ENCODE results near the gene CD44. TPM values are rescaled to one million over a fixed set of nuclear protein-coding genes. Genes with fewer than 3 reads are reported as not detected.

The CD44 gene
- total RNA-seq, 1 donor from 2014 or later = 4.1 TPM

DNA sequence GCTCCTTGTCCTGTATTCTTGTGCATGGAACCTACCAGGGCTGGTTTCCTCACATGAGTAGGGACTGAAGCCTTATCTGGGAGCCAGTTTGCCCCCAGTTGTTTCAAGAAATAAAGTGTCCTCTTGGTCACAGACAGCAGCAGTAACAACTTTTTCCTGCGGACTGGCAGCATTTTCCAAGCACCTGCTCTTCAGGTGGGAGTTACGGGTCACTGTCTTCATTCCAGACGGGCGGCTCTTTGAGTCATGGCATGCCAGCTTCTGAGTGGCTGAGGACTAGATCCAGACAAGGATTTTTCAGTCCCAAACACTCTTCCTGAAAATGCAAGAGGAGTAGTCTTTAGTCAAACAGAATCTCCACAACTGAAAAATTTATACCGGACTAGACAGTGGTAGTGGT lies 2.7 kb upstream of the CD44 start:
- no peak for DNase-seq (ENCODE audit: low spot score in 2 of 2)
- no peak for FAIRE-seq

DNA sequence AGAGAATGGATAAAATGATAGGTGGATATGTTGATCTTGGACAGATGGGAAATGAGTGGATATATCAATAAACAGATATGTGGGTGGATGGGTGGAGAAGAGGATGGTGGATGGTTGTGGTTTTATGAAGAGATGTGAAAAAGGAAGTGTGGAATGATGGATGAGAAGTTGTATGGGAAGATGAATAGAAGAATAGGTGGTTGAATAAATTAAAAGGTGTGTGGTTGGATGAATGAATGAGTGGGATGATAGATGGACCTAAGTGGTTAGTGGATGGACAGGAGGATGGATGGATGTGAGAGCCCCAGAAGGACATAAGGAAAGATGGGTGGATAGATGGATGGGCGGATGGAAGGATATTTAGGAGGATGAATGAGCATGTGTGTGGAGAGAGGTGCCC lies 913 bp upstream of the CD44 start:
- FAIRE-seq = no peak
- DNase-seq (ENCODE audit: low spot score in 2 of 2) = no peak

DNA sequence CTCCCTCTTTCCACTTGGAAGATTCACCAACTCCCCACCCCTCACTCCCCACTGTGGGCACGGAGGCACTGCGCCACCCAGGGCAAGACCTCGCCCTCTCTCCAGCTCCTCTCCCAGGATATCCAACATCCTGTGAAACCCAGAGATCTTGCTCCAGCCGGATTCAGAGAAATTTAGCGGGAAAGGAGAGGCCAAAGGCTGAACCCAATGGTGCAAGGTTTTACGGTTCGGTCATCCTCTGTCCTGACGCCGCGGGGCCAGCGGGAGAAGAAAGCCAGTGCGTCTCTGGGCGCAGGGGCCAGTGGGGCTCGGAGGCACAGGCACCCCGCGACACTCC lies 397 bp upstream of the CD44 start:
- FAIRE-seq (no peak), DNase-seq (ENCODE audit: low spot score in 2 of 2) (no peak)

- DNase-seq (ENCODE audit: low spot score in 2 of 2) (no peak), FAIRE-seq (no peak)
These were observed 831 bp downstream of the CD44 start for GRCh38 chr11:35139722-35140282.

GRCh38 chr11:35141071-35141470 lies 2.1 kb downstream of the CD44 start:
- FAIRE-seq (no peak), DNase-seq (ENCODE audit: low spot score in 2 of 2) (no peak)

DNA sequence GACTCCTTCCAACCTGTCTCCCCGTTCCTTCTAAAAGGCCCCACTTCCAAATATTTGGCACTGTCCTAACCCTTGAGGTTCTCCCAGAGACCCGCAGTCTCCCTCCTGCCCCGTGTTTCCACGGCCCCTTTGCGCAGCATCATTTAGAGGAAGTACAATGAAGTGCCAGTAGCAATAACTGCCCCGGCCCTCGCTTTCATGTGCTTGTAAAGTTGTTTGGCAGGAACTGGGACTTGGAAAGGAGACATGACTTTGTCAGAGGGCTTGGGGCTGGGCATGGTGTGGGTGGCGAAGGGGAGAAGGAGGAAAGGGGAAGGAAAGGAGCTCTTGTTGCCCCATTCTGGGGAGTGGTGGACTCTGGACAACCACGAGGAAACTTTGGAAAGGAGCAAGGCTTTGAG lies 2.6 kb downstream of the CD44 start:
- FAIRE-seq = no peak

GRCh38 chr11:35142481-35143075 lies 3.6 kb downstream of the CD44 start:
- DNase-seq (ENCODE audit: low spot score in 2 of 2) = no peak
- no peak for FAIRE-seq

More for the DNA sequence above, 2.6 kb downstream of the CD44 start:
- DNase-seq (ENCODE audit: low spot score in 2 of 2) = no peak

GRCh38 chr11:35143297-35144135 lies 4.5 kb downstream of the CD44 start:
- FAIRE-seq (no peak), DNase-seq (ENCODE audit: low spot score in 2 of 2) (no peak)

GRCh38 chr11:35144136-35144741 lies 5.3 kb downstream of the CD44 start:
- DNase-seq (ENCODE audit: low spot score in 2 of 2) (no peak), FAIRE-seq (no peak)

- DNase-seq (ENCODE audit: low spot score in 2 of 2) = no peak
- FAIRE-seq = no peak
These were observed 5.8 kb downstream of the CD44 start for GRCh38 chr11:35144806-35145205.

DNA sequence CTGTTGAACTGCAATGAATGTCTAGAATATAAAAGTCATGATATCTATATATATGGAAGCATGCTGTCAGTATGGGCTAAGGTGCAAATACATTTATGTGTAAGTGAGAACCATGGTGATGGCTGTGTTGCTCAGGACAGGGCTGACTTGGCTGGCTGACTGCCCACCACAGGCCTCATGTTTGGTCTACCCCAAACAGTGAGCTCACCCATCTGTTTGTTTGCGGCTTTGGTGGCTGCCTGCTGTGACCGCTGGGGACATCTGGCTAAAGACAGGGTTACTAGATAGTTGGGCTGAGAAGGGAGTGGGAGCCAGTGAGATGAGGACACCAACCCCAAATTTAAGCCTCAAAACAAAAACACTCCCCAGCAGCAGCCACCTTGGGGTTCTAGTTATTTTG lies 6.3 kb downstream of the CD44 start:
- DNase-seq (ENCODE audit: low spot score in 2 of 2) = no peak
- FAIRE-seq = no peak

DNA sequence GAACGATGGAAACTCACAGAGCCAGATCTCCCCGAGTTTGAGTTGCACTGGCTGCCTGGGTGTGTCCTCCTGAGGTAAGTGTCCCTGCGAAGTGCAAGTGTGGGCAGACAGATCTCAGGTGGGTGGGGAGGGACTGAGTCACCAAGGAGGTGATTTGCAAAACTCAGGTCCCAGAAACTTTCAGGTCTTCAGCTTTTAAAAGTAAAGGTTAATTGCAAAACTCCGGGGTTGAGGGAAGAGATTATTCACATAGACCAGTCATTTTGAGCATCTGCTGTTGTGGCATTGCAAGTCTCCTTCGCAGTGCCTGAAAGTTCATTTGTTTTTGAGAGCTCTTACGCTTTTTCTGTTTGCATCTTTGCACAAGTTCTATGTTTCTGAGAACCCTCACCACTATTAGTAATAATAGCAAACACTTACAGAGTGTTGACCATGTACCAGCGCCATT lies 7.1 kb downstream of the CD44 start:
- FAIRE-seq (no peak), DNase-seq (ENCODE audit: low spot score in 2 of 2) (no peak)

GRCh38 chr11:35146711-35147110 lies 7.7 kb downstream of the CD44 start:
- FAIRE-seq = no peak
- no peak for DNase-seq (ENCODE audit: low spot score in 2 of 2)

DNA sequence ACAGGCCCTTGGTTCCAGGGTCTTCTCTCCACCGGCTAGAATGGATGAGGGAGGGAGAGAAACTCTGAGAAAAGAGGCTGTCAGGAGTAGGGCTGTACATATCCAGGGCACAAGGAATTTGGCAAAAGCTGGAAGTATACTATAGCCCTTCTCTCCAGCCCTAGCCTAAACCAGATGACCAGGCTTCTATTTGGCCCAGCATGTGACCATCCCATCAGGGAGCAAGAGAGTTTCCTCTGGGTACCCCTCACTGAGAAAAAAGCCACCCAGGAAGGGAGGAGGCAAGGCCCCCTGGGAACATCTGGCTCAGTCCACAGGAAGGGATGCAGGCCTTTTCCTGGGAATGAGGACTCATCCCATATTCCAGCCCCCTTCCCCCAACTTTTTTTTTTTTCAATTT lies 8.3 kb downstream of the CD44 start:
- no peak for FAIRE-seq
- no peak for DNase-seq (ENCODE audit: low spot score in 2 of 2)

- FAIRE-seq (no peak), DNase-seq (ENCODE audit: low spot score in 2 of 2) (no peak)
These were observed 9.3 kb downstream of the CD44 start for GRCh38 chr11:35148163-35148837.

DNA sequence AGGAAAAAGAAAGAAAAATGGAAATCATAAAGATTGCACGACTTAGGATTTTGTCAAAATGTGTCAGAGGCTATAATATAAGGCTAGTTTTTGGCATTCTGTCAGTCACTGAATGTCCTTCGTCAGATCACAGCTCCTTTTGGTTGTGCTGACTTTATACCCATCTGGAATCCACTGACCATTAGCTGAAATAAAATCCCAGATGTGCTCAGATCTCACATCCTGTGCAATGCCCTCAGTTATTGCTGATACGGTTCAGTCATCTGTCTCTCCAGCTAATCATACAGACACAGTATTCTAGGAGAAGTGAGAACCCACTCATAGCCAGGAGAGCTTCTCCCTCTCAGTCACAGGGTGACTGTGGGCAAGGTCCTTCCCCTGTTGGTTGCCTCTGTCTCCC lies 11.5 kb downstream of the CD44 start:
- no peak for FAIRE-seq
- DNase-seq (ENCODE audit: low spot score in 2 of 2) = no peak

DNA sequence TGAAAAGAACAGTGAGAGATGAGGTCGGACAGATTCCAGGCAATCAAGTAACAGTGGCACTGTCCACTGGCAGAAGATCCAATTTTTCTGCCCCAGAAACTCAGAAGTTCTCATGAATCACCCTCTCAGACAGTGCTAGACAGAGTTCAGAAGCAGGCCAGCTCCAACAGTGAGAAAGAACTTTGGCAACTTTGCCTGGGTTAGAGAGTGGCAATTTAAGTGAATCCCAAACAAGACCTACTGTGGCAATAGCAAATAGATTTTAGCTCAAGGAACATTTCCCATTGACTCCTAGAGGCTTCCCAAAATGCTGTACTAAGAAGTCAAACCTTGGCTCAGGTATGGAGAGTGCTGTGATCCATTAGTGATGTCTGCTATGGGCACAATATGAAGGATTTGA lies 12.3 kb downstream of the CD44 start:
- no peak for FAIRE-seq
- no peak for DNase-seq (ENCODE audit: low spot score in 2 of 2)

DNA sequence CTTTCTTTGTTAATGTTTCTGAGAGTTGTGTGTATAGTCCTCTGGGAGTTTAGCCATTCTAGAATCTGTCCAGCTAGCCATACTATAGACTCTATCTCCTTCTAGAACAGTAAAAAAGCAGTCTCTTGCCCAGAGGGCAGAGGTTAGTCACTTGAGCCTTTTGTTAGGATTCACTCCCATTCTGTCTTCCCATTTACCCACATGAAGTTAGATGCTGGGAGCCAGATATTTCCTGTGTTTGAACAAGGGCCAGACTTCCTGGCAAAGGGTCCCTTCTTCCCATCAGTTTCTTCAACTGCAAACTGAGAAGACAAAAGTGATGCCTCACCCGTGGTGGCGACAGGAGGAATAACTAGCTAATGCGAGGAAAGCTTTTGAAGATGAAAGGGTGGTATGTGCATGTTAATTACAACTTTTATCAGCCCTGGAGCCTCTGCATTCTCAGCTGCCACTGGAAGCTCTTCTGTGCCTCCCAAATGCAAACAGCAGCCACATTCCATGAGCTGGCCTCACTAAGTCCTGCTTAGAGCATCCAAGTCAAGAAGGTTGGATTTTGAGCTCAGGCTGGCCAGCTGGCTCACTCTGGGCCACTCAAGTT lies 12.8 kb downstream of the CD44 start:
- FAIRE-seq = no peak
- DNase-seq (ENCODE audit: low spot score in 2 of 2) = no peak

- FAIRE-seq (no peak), DNase-seq (ENCODE audit: low spot score in 2 of 2) (no peak)
These were observed 13.6 kb downstream of the CD44 start for GRCh38 chr11:35152575-35152974.

DNA sequence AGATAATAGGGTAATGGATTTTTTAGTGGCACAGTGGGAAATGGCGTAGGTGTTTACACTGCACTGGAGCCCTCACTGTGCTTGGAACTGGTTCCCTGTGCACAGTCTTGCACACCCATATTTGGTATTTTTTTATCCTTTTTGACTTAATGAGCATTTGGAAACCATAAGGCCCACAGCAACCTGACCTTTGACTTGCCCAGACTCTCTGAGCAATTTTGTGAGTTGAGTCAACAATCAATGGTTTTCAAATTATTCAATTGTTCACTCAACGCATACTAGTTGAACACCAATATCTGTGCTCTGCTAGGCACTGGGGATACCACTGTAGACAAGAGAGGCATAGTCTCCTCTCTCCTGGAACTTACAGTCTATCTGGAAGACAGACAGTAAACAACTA lies 14.3 kb downstream of the CD44 start:
- FAIRE-seq = no peak
- no peak for DNase-seq (ENCODE audit: low spot score in 2 of 2)

DNA sequence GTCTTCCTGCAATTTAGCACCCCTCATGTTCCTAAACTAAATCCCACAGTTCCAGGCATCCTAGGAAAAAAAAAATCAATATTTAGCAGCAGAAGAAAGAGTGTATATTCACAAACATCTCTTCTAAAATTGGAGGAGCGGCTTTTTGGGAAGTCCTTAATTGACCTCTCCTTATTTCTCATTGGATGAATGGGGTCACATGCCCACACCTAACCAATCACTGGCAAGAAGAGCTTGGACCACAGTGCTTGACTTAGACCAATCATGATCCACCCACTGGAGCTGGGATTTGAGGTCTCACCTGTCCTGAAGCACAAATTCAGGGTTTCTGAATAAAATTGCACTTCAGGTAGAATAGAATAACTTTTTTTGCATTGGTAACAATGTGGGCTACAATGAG lies 16.0 kb downstream of the CD44 start:
- no peak for FAIRE-seq
- no peak for DNase-seq (ENCODE audit: low spot score in 2 of 2)

Data from frontal cortex (tissue), 4 donors.